Skin epidermis (tissue), 12 donors: ENCODE measurements around the gene RNF224.
"Not testable (repeated sequence)": the region's sequence is repeated elsewhere in the genome, so short reads cannot be mapped to it uniquely, and the experiment has no call there.

Experiments used
- H3K27ac ChIP-seq, 21 experiments: fragments of 200-600 bp; sonication (generic) in 11 of 21; one replicate each; pipeline ENCODE4 v1.5.0; 2020; ENCODE audit warnings: mild to moderate bottlenecking in 3 of 21, inconsistent platforms in 2 of 21, moderate library complexity in 2 of 21
- H3K4me3 ChIP-seq, 7 experiments: fragments of 200-600 bp; sonication (generic) in 2 of 7; one replicate each; pipeline ENCODE4 v1.5.0; 2020; ENCODE audit warnings: inconsistent platforms in 2 of 7, mild to moderate bottlenecking in 2 of 7, moderate library complexity in 1 of 7

The RNF224 gene

DNA sequence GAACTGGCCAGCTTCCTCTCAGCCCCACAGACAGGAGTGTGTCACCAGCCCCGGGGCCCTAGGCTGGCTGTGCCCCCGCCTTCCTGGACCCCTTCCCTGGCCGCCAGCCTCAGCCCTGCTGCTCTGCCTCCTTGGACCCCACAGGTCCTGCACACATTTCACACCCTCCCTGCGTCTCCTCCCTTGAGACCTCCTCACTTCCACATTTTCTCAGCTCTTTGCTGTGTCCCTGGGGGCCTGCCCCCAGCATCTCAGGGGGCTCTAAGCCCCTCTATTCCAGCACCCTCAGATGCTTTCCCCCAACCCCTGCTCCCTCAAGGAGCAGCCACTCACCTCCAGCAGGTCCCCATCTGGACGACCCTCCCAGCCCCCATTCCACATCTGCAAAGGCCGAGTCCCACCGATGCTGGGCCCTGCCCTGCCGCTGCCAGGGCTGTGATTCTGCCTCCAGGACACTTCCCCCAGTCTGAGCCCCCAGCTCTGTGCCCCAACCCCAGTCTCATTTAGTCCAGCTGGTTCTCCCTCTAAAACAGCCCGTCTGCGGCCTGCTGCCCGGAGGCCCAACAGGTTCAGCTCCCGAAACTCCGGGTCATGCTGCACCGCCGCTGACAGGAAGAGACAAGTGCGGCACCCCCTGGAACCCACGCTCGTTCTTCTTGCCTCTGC lies 7.6 kb downstream of the RNF224 start:
- H3K4me3 ChIP-seq: no peak overlapping the region
- H3K27ac ChIP-seq: no peak overlapping the region

DNA sequence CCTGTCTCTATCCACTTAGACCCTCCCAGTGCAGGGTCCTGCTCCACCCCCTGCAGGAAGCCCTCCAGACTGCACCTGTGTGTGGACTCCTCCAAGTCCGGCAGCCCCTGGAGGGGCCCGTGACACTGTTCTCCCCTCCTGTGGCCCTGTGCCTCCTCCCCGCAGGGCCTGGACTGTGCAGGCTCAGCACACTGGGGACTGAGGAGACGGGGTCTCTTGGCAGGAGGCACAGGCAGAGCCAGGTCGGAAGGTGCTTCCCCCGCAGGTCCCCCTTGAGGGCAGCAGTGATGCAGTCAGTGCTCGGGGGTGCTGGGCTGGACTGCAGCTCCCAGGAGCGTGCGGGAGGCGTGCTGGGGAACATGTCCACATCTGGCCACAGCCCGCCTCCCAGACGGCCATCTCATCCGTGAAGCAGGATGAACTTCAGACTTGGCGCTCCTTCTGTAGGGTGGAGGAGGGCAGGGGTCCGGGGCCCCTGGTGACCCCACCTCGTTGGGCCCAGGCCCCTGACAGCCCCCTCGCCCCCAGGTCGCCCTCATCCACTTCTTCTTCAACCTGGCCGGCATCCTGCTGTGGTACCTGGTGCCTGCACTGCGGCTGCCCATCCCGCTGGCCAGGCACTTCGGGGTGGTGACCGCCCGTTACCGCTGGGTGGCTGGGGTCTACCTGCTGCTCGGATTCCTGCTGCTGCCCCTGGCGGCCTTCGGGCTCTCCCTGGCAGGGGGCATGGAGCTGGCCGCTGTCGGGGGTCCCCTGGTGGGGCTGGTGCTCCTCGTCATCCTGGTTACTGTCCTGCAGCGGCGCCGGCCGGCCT lies 8.3 kb downstream of the RNF224 start:
- H3K27ac ChIP-seq: no peak overlapping the region

DNA sequence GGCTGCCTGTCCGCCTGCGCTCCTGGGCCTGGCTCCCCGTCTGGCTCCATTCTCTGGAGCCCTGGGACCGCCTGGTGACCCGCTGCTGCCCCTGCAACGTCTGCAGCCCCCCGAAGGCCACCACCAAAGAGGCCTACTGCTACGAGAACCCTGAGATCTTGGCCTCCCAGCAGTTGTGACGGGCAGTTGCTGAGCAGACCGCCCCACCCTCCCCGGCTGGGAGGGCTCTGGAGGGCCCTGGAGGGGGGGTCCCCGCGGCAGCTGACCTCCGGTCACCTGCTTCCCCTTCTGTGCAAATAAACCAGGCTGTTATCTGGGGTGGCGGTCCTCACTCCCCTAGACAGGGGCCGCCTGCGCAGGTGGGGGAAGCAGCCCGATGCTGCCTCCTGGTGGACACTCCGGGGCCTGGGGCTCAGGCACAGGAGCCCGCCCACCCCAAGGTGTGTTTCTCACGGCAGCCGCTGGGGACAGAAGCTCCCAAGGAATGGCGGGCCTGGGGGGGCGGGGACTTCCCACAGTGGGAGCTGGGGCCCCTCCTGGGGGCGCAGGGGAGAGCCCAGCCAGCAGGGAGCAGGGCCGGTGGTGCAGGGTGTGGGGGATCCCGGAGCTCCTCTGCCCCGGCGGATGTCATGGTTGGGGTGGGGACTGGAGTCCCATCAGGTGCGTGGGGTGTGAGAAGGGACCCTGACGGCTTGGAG lies 9.1 kb downstream of the RNF224 start:
- H3K27ac ChIP-seq: peak overlapping the region in 1 of 21 experiments; percentile 14
- peak overlapping the region in 1 of 7 experiments; percentile 0 for H3K4me3 ChIP-seq

More for the DNA sequence above, 8.3 kb downstream of the RNF224 start:
- H3K4me3 ChIP-seq: no peak overlapping the region

DNA sequence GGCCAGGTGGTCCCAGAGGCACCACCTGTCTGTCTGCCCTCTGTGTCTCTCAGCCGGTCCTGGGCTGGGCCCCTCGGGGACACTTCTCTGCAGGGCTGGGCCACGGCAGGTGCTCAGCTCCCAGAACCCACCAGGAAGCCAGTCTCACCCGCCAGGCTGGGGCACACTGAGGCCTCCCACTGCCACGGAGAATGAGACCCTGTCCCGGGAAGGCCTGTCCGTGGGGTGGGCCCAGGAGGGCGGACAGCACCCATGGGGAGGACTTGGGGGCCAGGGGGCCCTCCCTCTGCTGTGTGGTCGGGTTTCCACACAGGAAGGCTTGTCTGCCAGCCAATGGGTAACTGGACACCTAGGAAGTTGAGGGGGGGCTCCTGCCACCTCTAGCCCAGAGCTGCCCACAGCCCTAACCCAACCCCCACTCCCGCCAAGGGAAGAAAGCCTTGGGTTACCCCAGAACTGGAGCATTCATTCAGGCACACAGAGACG lies 9.7 kb downstream of the RNF224 start:
- peak overlapping the region in 3 of 21 experiments; percentile 2 to 45 (median 14) for H3K27ac ChIP-seq
- H3K4me3 ChIP-seq: peak overlapping the region in 1 of 7 experiments; percentile 0

DNA sequence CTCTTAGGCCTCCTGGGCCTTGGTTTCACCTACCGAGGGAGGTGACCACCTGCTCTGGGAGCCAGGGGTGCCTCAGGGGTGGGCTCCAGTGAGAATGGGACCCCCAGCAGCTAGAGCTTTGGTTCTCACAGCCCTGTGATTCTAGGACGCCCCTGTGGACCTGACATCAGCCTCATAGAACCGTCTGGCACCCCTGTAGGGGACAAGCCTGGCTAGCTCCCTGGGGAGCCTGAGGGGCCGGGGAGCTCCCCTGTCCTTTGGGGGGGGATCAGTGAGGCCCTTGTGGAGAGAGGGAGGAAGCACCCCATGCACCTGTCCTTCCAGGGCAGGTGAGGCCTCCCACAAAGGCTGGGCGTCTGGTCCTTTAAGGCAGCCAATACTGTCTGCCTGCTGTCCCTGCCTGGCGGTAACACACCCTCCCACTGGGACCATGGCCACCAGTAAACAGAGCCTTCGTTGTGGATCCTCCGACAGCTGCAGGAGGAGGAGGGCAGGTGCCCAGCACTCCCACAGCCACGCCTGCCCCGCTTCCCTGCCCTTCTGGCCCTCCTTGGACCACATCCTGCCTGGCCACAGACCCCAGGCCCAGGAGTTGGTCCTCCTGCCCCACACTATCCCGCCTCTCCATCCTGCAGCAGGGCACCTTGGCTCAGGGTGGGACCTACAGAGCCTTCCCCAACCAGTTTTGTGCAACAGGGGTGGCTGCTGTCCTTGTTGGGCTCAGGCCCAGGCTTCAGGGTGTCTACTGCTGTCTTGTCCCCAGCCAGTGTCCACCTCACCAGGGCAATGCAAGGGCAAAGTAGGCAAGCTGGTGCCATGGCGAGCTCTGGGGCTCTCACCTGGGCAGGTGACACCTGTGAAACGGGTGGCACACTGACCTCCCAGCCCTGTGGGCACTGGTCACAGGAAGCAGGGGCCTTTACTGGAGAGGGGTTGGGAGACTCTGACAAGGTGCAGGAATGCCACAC lies 10.7 kb downstream of the RNF224 start:
- no peak overlapping the region for H3K4me3 ChIP-seq
- peak overlapping the region in 10 of 21 experiments; percentile 2 to 49 (median 32) for H3K27ac ChIP-seq

DNA sequence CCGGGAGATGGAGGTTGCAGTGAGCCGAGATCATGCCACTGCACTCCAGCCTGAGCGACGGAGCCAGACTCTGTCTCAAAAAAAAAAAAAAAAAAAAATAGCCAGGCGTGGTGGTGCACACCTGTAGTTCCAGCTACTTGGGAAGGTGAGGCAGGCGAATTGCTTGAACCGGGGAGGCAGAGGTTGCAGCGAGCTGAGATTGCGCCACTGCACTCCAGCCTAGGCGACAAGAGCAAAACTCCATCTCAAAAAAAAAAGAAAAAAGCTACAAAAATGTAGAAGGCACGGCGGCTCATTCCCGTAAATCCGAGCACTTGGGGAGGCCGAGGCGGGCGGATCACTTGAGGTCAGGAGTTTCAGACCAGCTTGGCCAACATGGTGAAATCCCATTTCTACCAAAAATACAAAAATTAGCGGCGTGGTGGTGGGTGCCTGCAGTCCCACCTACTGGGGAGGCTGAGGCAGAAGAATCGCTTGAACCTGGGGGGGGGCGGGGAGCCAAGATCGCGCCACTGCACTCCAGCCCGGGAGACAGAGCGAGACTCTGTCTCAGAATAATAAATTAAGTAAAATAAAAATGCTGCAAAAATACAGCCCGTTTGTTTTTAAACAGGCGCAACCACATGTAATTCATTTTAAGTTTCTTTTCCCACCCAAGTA lies 12.4 kb downstream of the RNF224 start:
- Histone ChIP-seq H3K27ac (peak overlapping the region; percentile 94 to 99 (median 96)), H3K4me3 (peak overlapping the region; percentile 58 to 90 (median 79))

DNA sequence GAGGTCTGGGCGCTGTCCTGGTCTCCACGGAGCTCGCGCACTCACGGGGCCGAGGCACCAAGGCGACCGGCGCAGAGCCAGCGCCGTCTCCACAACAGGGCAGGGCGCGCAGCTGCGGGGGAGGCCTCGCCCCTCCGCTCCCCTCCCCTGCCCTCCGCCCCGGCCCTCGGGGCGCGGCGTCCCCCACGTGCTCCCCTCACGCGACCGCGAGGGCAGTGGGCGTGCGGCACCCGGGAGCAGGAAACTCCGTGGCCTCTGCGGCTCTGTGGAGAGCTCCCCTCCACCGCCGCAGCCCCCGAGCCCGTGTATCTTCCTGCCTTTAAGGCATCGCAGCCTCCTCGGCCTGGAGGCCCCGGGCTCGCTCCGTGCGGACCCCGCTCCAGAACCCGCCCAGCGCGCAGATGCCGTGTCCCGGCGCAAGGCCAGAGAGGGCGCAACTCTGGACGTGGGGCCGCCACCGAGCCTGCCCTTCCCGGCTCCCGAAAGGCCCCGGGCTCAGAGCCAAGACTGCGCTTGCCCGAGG lies 13.1 kb downstream of the RNF224 start:
- peak overlapping the region; percentile 94 to 99 (median 96) for H3K27ac ChIP-seq
- H3K4me3 ChIP-seq: peak overlapping the region; percentile 58 to 90 (median 79)

DNA sequence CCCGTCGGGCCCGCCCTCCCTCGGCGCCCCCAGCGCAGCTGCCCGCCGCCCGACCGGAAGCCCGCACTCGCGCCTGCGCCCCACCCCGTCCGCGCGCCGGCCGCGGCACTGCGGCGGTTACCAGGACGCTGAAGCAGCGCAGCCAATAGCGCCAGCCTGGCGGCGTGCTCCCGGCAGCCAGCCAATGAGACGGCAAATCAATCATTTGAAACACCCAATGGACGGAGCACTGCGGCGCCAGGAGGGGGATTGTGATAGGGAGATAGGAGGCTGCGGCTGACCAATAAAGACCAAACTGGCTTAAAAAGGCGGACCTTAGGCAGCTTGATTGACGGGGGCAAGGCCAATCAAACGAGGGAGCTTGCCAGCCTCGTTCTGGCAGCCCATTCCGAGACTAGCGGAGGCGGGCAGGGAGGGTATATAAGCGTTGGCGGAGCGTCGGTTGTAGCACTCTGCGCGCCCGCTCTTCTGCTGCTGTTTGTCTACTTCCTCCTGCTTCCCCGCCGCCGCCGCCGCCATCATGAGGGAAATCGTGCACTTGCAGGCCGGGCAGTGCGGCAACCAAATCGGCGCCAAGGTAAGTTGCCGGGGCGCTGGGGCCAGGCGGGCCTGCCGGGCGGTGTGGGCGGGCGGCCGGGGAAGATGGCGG lies 13.7 kb downstream of the RNF224 start, which contains the start of gene TUBB4B:
Gene TUBB4B, plus strand, starts transcription at position 447 of the 649 bp plus-strand sequence. Its CDS starts 74 bp downstream, at position 521.
- Histone ChIP-seq H3K27ac (peak within 1 kb of the TSS; percentile 94 to 99 (median 97)), H3K4me3 (peak within 1 kb of the TSS; percentile 83 to 92 (median 88))

DNA sequence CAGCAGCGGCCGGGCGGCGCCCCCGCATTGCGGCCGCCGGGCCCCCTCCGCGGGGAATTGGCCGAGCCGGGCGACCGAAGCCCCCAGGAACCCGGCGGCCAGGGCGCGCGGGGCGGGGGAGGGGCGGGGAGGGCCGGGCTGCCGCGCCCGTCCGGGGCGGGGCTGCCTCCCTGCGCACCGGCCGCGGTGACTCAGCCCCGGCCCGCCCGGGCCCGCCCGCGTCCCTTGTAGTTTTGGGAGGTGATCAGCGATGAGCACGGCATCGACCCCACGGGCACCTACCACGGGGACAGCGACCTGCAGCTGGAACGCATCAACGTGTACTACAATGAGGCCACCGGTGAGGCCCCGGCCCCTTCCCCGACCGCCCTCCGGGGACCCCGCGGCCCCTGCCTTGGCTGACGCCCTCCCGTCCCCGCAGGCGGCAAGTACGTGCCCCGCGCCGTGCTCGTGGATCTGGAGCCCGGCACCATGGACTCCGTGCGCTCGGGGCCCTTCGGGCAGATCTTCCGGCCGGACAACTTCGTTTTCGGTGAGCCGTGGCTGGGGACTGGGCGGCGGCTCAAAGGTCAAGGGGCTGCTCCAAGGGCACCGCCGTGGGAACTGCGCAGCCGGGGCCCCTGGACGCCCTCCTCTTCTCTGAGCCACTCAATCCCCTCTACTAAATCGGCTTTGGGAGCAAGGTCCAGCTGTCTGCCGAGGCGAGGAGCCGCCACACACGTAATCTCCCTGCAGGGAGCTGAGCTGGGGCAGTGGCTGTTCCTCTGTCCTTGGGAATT lies 14.4 kb downstream of the RNF224 start:
- peak overlapping the region; percentile 82 to 98 (median 93) for H3K27ac ChIP-seq
- peak overlapping the region; percentile 83 to 92 (median 88) for H3K4me3 ChIP-seq

DNA sequence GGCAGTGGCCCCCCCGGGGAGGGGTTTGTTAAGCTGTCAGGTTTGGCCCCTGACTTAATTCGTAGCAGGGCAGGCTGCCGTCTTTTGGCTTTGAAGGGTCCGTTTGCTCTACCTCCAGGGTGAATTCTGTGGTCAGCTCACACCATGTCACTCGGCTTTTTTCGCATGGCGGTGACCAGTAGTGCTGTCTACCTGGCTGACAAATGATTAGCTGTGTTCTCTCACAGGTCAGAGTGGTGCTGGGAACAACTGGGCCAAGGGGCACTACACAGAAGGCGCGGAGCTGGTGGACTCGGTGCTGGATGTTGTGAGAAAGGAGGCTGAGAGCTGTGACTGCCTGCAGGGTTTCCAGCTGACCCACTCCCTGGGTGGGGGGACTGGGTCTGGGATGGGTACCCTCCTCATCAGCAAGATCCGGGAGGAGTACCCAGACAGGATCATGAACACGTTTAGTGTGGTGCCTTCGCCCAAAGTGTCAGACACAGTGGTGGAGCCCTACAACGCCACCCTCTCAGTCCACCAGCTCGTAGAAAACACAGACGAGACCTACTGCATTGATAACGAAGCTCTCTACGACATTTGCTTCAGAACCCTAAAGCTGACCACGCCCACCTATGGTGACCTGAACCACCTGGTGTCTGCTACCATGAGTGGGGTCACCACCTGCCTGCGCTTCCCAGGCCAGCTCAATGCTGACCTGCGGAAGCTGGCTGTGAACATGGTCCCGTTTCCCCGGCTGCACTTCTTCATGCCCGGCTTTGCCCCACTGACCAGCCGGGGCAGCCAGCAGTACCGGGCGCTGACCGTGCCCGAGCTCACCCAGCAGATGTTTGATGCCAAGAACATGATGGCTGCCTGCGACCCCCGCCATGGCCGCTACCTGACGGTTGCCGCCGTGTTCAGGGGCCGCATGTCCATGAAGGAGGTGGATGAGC lies 15.2 kb downstream of the RNF224 start:
- Histone ChIP-seq H3K4me3 (peak overlapping the region; percentile 83 to 92 (median 88)), H3K27ac (peak overlapping the region; percentile 73 to 98 (median 93))

DNA sequence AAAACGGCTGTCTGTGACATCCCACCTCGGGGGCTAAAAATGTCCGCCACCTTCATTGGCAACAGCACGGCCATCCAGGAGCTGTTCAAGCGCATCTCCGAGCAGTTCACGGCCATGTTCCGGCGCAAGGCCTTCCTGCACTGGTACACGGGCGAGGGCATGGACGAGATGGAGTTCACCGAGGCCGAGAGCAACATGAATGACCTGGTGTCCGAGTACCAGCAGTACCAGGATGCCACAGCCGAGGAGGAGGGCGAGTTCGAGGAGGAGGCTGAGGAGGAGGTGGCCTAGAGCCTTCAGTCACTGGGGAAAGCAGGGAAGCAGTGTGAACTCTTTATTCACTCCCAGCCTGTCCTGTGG lies 15.9 kb downstream of the RNF224 start:
- not testable (repeated sequence) for H3K27ac ChIP-seq, H3K4me3 ChIP-seq

DNA sequence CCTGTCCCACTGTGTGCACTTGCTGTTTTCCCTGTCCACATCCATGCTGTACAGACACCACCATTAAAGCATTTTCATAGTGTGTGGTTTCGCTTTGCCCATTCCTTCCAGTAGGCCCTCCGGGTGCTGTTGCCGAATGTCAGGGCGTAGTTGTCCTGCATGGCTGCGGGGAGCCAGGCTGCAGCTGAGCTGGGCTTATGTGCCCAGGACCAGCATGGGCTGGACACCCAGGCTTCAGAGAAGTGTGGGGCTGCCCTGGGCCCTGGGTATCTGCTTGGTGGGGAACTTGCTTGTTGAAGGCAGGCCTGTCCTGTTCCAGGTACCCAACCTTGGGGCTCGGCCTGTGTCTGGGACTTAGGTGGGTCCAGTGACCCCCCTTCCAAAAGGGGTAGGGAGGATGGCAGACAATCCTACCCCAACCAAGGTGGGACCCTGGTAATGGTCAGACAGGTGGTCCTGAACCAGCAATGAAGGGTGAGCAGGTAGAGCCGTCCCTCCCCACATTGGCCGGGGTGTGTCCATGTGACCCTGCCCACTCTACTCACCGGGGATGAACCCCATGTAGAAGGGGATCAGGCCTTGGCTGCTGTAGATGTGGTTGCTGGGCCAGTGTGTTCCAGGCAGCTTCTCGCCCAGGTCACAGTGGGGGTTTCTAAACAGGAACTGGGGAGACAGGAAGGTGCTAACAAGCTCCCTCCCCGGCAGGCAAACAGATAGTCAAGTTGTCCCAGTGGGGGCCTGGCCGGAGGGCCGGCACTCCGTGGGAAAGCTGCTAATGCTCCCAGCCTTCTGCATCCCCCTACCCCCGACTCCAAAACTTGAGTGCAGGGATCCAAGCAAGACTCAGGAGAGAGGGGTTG lies 16.6 kb downstream of the RNF224 start:
- Histone ChIP-seq H3K27ac (peak overlapping the region in 1 of 21 experiments; percentile 2), H3K4me3 (no peak overlapping the region)

DNA sequence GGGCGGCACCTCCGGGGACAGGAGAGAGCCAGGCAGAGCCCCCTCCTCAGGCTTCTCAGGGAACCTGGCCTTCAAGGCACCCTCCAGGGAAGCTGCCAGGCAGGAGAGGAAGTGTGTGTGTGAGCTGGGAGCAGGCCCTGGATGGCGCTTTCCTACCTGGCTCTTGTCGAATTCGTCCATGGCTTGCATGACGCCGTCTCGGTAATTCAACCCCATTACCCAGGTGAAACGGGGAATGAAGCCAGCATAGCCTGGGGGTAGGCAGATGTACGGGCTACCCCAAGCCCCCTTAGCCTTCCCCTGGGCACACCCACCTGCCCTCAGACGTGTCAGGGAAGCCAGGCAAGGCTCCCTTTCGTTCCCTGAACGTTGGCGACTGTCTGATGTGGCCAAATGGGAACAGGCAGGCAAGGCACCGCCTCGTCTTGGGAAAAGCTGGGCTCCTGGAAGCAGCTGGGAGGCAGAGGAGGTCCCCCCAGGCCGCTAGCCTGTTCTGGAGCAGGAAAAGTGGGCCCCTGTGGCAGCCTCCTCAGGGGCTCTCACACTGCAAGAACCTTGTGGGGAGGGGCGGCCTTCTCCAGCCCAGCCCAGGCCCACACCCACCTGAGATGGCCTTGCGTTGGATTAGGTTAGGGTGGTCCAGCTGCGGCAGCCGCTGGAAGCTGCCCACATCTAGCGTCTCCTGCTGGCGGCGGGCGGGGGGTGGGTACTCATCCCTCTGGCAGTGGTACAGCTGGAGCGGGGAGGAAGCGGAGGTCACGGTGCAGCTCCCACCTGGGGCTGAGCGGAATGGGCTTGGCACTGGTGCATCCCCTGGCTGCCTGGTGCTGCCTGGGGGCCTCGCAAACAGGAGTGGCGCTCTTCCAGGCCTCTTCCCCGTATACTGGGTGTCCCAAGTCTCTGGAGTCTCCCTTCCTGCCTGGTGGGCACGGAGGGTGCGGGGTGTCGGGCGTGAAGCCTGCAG lies 17.5 kb downstream of the RNF224 start:
- Histone ChIP-seq H3K27ac (peak overlapping the region in 1 of 21 experiments; percentile 2), H3K4me3 (no peak overlapping the region)
